ENCODE measurements around the gene OPTN.

- TF ChIP-seq CTCF (conservative IDR thresholded peaks at IDR 0.05) = no peak
- TF ChIP-seq ZFX (IDR thresholded peaks at IDR 0.05) = no peak
Observed at GRCh38 chr10:13165177-13165576, 65.2 kb downstream of the OPTN start.

All from C4-2B (cell line).